Erythroblast (primary cell): ENCODE measurements around the gene CHRDL2.

Experiments used
- GATA1 ChIP-seq: IDR thresholded peaks from 2 replicates; pipeline ENCODE4 v1.6.1; 2011; ENCODE audit warnings: low read depth, mild to moderate bottlenecking, control low read depth, low read length, moderate library complexity
- POLR2A ChIP-seq: IDR thresholded peaks from 2 replicates; pipeline ENCODE4 v1.6.1; 2011; ENCODE audit warnings: mild to moderate bottlenecking, low read length

- TF ChIP-seq POLR2A (no peak), GATA1 (no peak)
These were observed 29.9 kb downstream of the CHRDL2 start for GRCh38 chr11:74701351-74701750.
